Neural progenitor cell (in vitro differentiated cells): Measurements from ENCODE around the gene RGCC.

Source experiments
- CTCF ChIP-seq: fragments of 200-600 bp; sonication (generic); IDR thresholded peaks from 2 replicates; pipeline ENCODE4 v1.5.1; 2017; ENCODE audit warnings: antibody characterized with exemption, mild to moderate bottlenecking
- EZH2 ChIP-seq: fragments of 200-600 bp; sonication (generic); IDR thresholded peaks from 2 replicates; pipeline ENCODE4 v1.6.1; 2017; ENCODE audit warnings: antibody characterized with exemption, mild to moderate bottlenecking, moderate library complexity
- EZH2phosphoT487 ChIP-seq: fragments of 200-600 bp; sonication (generic); IDR thresholded peaks from 2 replicates; pipeline ENCODE4 v1.6.1; 2017; ENCODE audit warnings: antibody characterized with exemption

DNA sequence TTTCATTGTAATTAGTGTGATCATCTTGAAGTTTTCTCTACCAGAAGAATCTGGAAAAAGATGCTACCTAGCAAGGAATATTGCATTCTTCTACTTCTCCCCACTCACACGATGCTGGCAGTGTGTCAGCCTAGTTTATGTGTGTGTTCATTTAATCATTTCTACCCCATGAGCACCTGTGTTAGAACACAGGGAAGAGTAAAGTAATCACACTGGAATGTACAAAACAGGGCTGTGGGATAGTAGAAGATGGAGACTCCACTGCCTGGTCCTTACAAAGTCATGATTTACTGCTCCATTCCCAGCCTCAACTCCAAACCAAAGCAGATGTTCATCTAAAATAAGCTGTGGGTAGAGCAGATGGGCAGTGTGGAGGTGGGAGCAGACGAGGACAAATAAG lies 47.7 kb upstream of the RGCC start:
- no peak for TF ChIP-seq CTCF
- no peak for TF ChIP-seq EZH2phosphoT487
- TF ChIP-seq EZH2, result no peak
